HEK293 (cell line): ENCODE measurements around the gene CCNB1IP1.
"Not testable (repeated sequence)": the region's sequence is repeated elsewhere in the genome, so short reads cannot be mapped to it uniquely, and the experiment has no call there.

Experiments
- CTCF ChIA-PET: fragments of 350-600 bp; formaldehyde crosslinking; extraction: SDS; loops from one replicate; lab custom pipeline; 2021; ENCODE audit warnings: antibody characterized with exemption; lab: Yijun Ruan, JAX
- POLR2A ChIA-PET: fragments of 300-600 bp; formaldehyde crosslinking; extraction: SDS; loops from one replicate; lab custom pipeline; 2020; ENCODE audit warnings: antibody characterized with exemption, inconsistent platforms; lab: Yijun Ruan, JAX
- H3K27ac ChIP-seq: fragments of 200-500 bp; sonication (Bioruptor generic); 2 replicates; pipeline ENCODE4 v1.5.1; 2014; ENCODE audit warnings: low read depth, low read length, control low read depth, inconsistent platforms; ENCODE audit errors: extremely low read depth
- H3K36me3 ChIP-seq, 2 experiments: fragments of 200-500 bp in 1 of 2; sonication (Bioruptor generic) in 1 of 2; 1 replicate in 1 of 2; 2 replicates in 1 of 2; pipeline ENCODE4 v1.5.1; 2014 to 2017; ENCODE audit warnings: inconsistent platforms in 2 of 2, low read length in 2 of 2; ENCODE audit not compliant: control insufficient read depth in 2 of 2, insufficient read depth in 1 of 2
- H3K4me1 ChIP-seq: fragments of 200-500 bp; sonication (Bioruptor generic); 2 replicates; pipeline ENCODE4 v1.5.1; 2014; ENCODE audit warnings: mild to moderate bottlenecking, low read length, inconsistent platforms; ENCODE audit not compliant: control insufficient read depth, insufficient read depth
- H3K4me3 ChIP-seq: 2 replicates; pipeline ENCODE4 v1.5.1; 2011; ENCODE audit warnings: low read depth, mild to moderate bottlenecking, control low read depth, low read length, moderate library complexity
- H3K9me3 ChIP-seq: fragments of 200-500 bp; sonication (Bioruptor generic); 2 replicates; pipeline ENCODE4 v1.5.1; 2014; ENCODE audit warnings: low read depth, low read length, inconsistent platforms; ENCODE audit not compliant: control insufficient read depth, insufficient read depth
- BCL6B ChIP-seq: fragments of 450-650 bp; formaldehyde crosslinking; IDR thresholded peaks from 2 replicates; pipeline ENCODE4 v1.5.1; 2017; ENCODE audit warnings: missing biosample characterization, missing genetic modification characterization
- CTCF ChIP-seq: fragments of 450-650 bp; formaldehyde crosslinking; IDR thresholded peaks from 2 replicates; pipeline ENCODE4 v1.5.1; 2016; ENCODE audit warnings: missing biosample characterization, missing genetic modification characterization
- ELK4 ChIP-seq: IDR thresholded peaks from 2 replicates; pipeline ENCODE4 v1.6.1; 2011; ENCODE audit warnings: mild to moderate bottlenecking, low read depth, low read length, borderline replicate concordance
- HIC1 ChIP-seq: fragments of 450-650 bp; formaldehyde crosslinking; IDR thresholded peaks from 2 replicates; pipeline ENCODE4 v1.5.1; 2016; ENCODE audit warnings: missing biosample characterization, missing genetic modification characterization
- HOXD13 ChIP-seq: sonication (generic); formaldehyde crosslinking; IDR thresholded peaks from 2 replicates; pipeline ENCODE4 v1.8.0; 2022; ENCODE audit warnings: missing genetic modification reagents, borderline replicate concordance
- ZBTB1 ChIP-seq: fragments of 450-650 bp; formaldehyde crosslinking; IDR thresholded peaks from 2 replicates; pipeline ENCODE4 v1.5.1; 2016; ENCODE audit warnings: missing biosample characterization, missing genetic modification characterization
- ZBTB6 ChIP-seq: fragments of 450-650 bp; formaldehyde crosslinking; IDR thresholded peaks from 2 replicates; pipeline ENCODE4 v1.5.1; 2017; ENCODE audit warnings: missing biosample characterization, missing genetic modification characterization
- ZNF121 ChIP-seq: fragments of 450-650 bp; formaldehyde crosslinking; IDR thresholded peaks from 2 replicates; pipeline ENCODE4 v1.5.1; 2016; ENCODE audit warnings: missing biosample characterization, missing genetic modification characterization
- ZNF248 ChIP-seq: fragments of 450-650 bp; formaldehyde crosslinking; IDR thresholded peaks from 2 replicates; pipeline ENCODE4 v1.5.1; 2017; ENCODE audit warnings: missing biosample characterization, missing genetic modification characterization
- ZNF266 ChIP-seq: fragments of 450-650 bp; formaldehyde crosslinking; IDR thresholded peaks from 2 replicates; pipeline ENCODE4 v1.5.1; 2016; ENCODE audit warnings: missing biosample characterization, missing genetic modification characterization, low read depth
- ZNF449 ChIP-seq: fragments of 450-650 bp; formaldehyde crosslinking; IDR thresholded peaks from 2 replicates; pipeline ENCODE4 v1.5.1; 2017; ENCODE audit warnings: missing biosample characterization, mild to moderate bottlenecking, missing genetic modification characterization, moderate library complexity
- ZNF510 ChIP-seq: fragments of 450-650 bp; formaldehyde crosslinking; IDR thresholded peaks from 2 replicates; pipeline ENCODE4 v1.5.1; 2018; ENCODE audit warnings: mild to moderate bottlenecking, missing genetic modification characterization, missing biosample characterization; ENCODE audit not compliant: insufficient replicate concordance
- ZNF544 ChIP-seq: fragments of 450-650 bp; formaldehyde crosslinking; IDR thresholded peaks from 2 replicates; pipeline ENCODE4 v1.5.0; 2017; ENCODE audit warnings: missing biosample characterization, missing genetic modification characterization
- ZNF548 ChIP-seq: fragments of 450-650 bp; formaldehyde crosslinking; IDR thresholded peaks from 2 replicates; pipeline ENCODE4 v1.5.1; 2016; ENCODE audit warnings: missing biosample characterization, missing genetic modification characterization
- ZNF560 ChIP-seq: fragments of 450-650 bp; formaldehyde crosslinking; IDR thresholded peaks from 2 replicates; pipeline ENCODE4 v1.5.1; 2017; ENCODE audit warnings: missing biosample characterization, missing genetic modification characterization, borderline replicate concordance
- ZNF792 ChIP-seq: fragments of 450-650 bp; formaldehyde crosslinking; IDR thresholded peaks from 2 replicates; pipeline ENCODE4 v1.5.1; 2016; ENCODE audit warnings: missing biosample characterization, missing genetic modification characterization

CCNB1IP1 gene

GRCh38 chr14:20365928-20366327 lies 32.8 kb upstream of the CCNB1IP1 start (continued):
- no peak for TF ChIP-seq ZNF792 (tag by site-specific recombination)
- no peak for TF ChIP-seq ZBTB1 (tag by site-specific recombination)
- no peak for TF ChIP-seq ZBTB6 (tag by site-specific recombination)
- TF ChIP-seq CTCF: no peak
- TF ChIP-seq ELK4: no peak
- TF ChIP-seq, all 188 proteins: peak for 0

GRCh38 chr14:20358474-20358873 lies 25.4 kb upstream of the CCNB1IP1 start:
- H3K4me1 ChIP-seq, CTCF ChIA-PET, H3K4me3 ChIP-seq, H3K27ac ChIP-seq, H3K9me3 ChIP-seq, POLR2A ChIA-PET: not testable (repeated sequence)
- H3K36me3 ChIP-seq: peaks cover 49 to 67% of the 10 kb centered on the region in 2 experiments

GRCh38 chr14:20356422-20356821 lies 23.3 kb upstream of the CCNB1IP1 start:
- ChIA-PET POLR2A (no interaction called here), CTCF (interaction anchor here (0.7 to 1.0 kb wide), 2 partner anchors 14 to 25 kb away, joined by 3 to 4 read pairs; no protein-coding TSS in a partner anchor)
- Histone ChIP-seq H3K27ac (no peak overlapping the region), H3K9me3 (no peaks in the 10 kb centered on the region), H3K36me3 (peaks cover 68 to 86% of the 10 kb centered on the region in 2 experiments), H3K4me3 (no peak overlapping the region), H3K4me1 (no peaks in the 10 kb centered on the region)
- TF ChIP-seq ZNF449 (tag by site-specific recombination) (no peak), ZNF510 (tag by site-specific recombination) (no peak), ZNF548 (tag by site-specific recombination) (no peak), ZNF121 (tag by site-specific recombination) (no peak)

- POLR2A ChIA-PET: no interaction called here
- CTCF ChIA-PET: interaction anchor here (0.6 to 1.6 kb wide), 4 partner anchors 23 to 329 kb away, joined by 3 to 7 read pairs (median 4); no protein-coding TSS in a partner anchor
- peaks cover 89 to 93% of the 10 kb centered on the region in 2 experiments for H3K36me3 ChIP-seq
- H3K9me3 ChIP-seq: no peaks in the 10 kb centered on the region
- no peak overlapping the region for H3K27ac ChIP-seq
- no peak overlapping the region for H3K4me3 ChIP-seq
- TF ChIP-seq HOXD13 (no peak), BCL6B (tag by site-specific recombination) (no peak), HIC1 (tag by site-specific recombination) (no peak), ZNF266 (no peak), ZNF560 (tag by site-specific recombination) (no peak), ZNF544 (tag by site-specific recombination) (no peak), ZNF248 (tag by site-specific recombination) (no peak)
- TF ChIP-seq, all 188 proteins: peak for 0
- no peaks in the 10 kb centered on the region for H3K4me1 ChIP-seq
These were observed 17.8 kb upstream of the CCNB1IP1 start for GRCh38 chr14:20350860-20351259.
